Osteoblast (primary cell): ENCODE results near the gene HNRNPUL2. TPM values are rescaled to one million over a fixed set of nuclear protein-coding genes. Genes with fewer than 3 reads are reported as not detected.

Experiments
- DNase-seq: peaks from one replicate; pipeline ENCODE4 v3.0.0; 2011; ENCODE audit warnings: low spot score, mixed read lengths; ENCODE audit not compliant: insufficient read length; ENCODE audit errors: missing footprints
- H2AFZ ChIP-seq: 2 replicates; pipeline ENCODE4 v1.6.0; 2011; ENCODE audit warnings: mild to moderate bottlenecking, low read length
- H3K27ac ChIP-seq: 2 replicates; pipeline ENCODE4 v1.5.1; 2011; ENCODE audit warnings: mild to moderate bottlenecking, low read depth, low read length, moderate library complexity
- H3K27me3 ChIP-seq: 2 replicates; pipeline ENCODE4 v1.6.0; 2012; ENCODE audit warnings: mild to moderate bottlenecking, control low read depth, inconsistent platforms, low read length, moderate library complexity; ENCODE audit not compliant: insufficient read depth
- H3K36me3 ChIP-seq: 2 replicates; pipeline ENCODE4 v1.5.1; 2011; ENCODE audit warnings: mild to moderate bottlenecking, low read length, control low read depth, moderate library complexity; ENCODE audit not compliant: insufficient read depth
- H3K4me1 ChIP-seq: 2 replicates; pipeline ENCODE4 v1.5.1; 2011; ENCODE audit warnings: mild to moderate bottlenecking, low read length, control low read depth, moderate library complexity; ENCODE audit not compliant: insufficient read depth
- H3K4me2 ChIP-seq: 2 replicates; pipeline ENCODE4 v1.6.0; 2011; ENCODE audit warnings: mild to moderate bottlenecking, low read length; ENCODE audit not compliant: insufficient read depth
- H3K4me3 ChIP-seq: fragments of 200-600 bp; sonication (generic); 3 replicates; pipeline ENCODE4 v1.5.1; 2012; ENCODE audit warnings: mild to moderate bottlenecking, low read length, inconsistent platforms; ENCODE audit not compliant: insufficient read depth
- H3K79me2 ChIP-seq: 2 replicates; pipeline ENCODE4 v1.6.0; 2012; ENCODE audit warnings: mild to moderate bottlenecking, low read length, control low read depth, inconsistent platforms; ENCODE audit not compliant: insufficient read depth
- H3K9me3 ChIP-seq: 2 replicates; pipeline ENCODE4 v1.5.1; 2011; ENCODE audit warnings: low read depth, low read length, control low read depth
- H4K20me1 ChIP-seq: 2 replicates; pipeline ENCODE4 v1.6.0; 2012; ENCODE audit warnings: mild to moderate bottlenecking, low read length, control low read depth; ENCODE audit not compliant: insufficient read depth
- CTCF ChIP-seq: IDR thresholded peaks from 2 replicates; pipeline ENCODE4 v1.5.1; 2011; ENCODE audit warnings: mild to moderate bottlenecking, low read depth, low read length, moderate library complexity; ENCODE audit errors: extremely low read depth
- total RNA-seq: library from RNA; depleted of rRNA; stranded (reverse); fragments of >200 nt; gene quantifications from 2 replicates; pipeline ENCODE4 v1.2.3, GENCODE V29; 2012

The HNRNPUL2 gene
- total RNA-seq, 1 donor, result 18.8 TPM

DNA sequence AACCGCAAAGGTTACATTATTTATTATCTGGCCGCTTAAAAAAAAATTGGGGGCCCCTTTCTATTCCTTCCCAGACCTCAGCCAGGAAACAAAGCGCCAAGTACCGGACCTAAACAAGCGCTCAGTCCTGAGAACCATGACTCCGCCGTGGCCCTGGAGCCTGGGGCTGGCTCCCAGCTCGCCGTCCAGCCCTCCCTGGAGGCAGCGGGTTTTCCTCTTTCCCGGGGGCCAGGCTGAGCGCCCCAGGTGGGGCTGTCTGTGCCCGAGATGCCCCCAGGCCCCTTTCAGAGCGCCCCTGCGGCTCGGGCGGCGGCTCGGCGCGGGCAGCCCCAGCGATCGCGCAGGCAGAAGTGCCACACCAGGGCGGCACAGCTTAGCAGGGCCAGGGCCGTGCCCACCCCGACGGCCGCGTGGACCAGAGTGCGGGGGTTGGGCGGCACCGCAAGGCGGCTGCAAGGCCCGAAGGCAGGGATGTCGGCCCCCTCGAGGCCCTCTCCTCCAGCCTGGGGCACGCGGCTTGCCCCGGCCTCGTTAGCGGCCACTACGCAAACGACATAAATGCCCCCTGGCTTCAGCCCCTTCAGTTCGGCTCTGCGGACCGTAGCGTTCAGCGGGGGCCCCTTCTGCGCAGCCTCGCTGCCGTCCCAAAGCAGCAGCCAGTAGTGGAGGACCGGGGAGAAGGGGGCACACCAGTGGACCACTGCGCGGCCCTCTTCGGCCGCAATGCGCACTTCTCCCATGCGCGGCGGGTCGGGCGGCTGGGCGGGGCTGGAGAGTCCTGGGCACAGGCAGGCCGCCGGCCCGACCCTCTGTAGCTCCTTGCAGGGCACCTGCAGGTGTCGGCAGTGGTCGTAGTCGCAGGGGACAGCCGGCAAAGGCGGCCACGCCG is 39.5 kb downstream of the HNRNPUL2 start:
- Histone ChIP-seq H4K20me1 (no peaks in the 10 kb centered on the region), H3K79me2 (no peaks in the 10 kb centered on the region), H3K27me3 (no peaks in the 10 kb centered on the region), H3K9me3 (no peaks in the 10 kb centered on the region), H3K4me2 (no peak overlapping the region), H3K27ac (no peak overlapping the region), H3K36me3 (peaks cover 25% of the 10 kb centered on the region), H3K4me1 (peaks cover 11% of the 10 kb centered on the region), H2AFZ (no peak overlapping the region), H3K4me3 (no peak overlapping the region)
- TF ChIP-seq CTCF, result no peak
- no peak for DNase-seq

GRCh38 chr11:62682518-62682917 is 44.7 kb downstream of the HNRNPUL2 start:
- no peak overlapping the region for H3K4me2 ChIP-seq
- no peak for TF ChIP-seq CTCF

DNA sequence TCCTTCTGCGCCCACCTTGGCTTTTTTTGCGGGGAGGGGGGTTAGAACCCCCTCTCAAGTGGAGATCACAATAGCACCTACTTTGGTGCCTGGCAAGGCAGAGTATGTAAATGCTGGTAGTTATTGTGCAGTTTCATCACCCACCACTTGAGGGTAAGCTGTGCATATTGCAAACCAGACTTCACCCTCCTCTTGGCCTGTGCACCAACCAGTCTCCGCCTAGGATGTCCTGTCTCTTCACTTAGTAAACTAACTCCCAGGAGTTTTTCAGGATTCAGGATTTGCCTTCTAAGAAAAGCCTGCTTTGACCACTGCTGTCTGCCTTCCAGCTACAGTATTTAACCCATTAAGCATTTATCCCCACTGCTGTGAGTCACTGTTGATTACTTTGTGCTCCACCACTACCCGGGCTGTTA is 46.4 kb downstream of the HNRNPUL2 start:
- peak; percentile 95 for DNase-seq
- H4K20me1 ChIP-seq, result no peaks in the 10 kb centered on the region
- no peak overlapping the region for H3K4me2 ChIP-seq
- no peaks in the 10 kb centered on the region for H3K27me3 ChIP-seq
- peak; percentile 65 for TF ChIP-seq CTCF
- peaks cover 21% of the 10 kb centered on the region for H3K36me3 ChIP-seq
- peaks cover 23% of the 10 kb centered on the region for H3K4me1 ChIP-seq
- H3K9me3 ChIP-seq, result no peaks in the 10 kb centered on the region
- H3K79me2 ChIP-seq, result peaks cover 27% of the 10 kb centered on the region
- H3K27ac ChIP-seq, result no peak overlapping the region
- no peak overlapping the region for H3K4me3 ChIP-seq
- peak overlapping the region; percentile 16 for H2AFZ ChIP-seq

More at GRCh38 chr11:62682518-62682917, 44.7 kb downstream of the HNRNPUL2 start:
- Histone ChIP-seq H3K27me3 (no peaks in the 10 kb centered on the region), H3K79me2 (peaks cover 13% of the 10 kb centered on the region), H3K9me3 (no peaks in the 10 kb centered on the region), H4K20me1 (no peaks in the 10 kb centered on the region), H3K4me1 (peaks cover 22% of the 10 kb centered on the region), H3K27ac (no peak overlapping the region), H3K4me3 (no peak overlapping the region), H3K36me3 (peaks cover 6% of the 10 kb centered on the region), H2AFZ (no peak overlapping the region)
- no peak for DNase-seq

DNA sequence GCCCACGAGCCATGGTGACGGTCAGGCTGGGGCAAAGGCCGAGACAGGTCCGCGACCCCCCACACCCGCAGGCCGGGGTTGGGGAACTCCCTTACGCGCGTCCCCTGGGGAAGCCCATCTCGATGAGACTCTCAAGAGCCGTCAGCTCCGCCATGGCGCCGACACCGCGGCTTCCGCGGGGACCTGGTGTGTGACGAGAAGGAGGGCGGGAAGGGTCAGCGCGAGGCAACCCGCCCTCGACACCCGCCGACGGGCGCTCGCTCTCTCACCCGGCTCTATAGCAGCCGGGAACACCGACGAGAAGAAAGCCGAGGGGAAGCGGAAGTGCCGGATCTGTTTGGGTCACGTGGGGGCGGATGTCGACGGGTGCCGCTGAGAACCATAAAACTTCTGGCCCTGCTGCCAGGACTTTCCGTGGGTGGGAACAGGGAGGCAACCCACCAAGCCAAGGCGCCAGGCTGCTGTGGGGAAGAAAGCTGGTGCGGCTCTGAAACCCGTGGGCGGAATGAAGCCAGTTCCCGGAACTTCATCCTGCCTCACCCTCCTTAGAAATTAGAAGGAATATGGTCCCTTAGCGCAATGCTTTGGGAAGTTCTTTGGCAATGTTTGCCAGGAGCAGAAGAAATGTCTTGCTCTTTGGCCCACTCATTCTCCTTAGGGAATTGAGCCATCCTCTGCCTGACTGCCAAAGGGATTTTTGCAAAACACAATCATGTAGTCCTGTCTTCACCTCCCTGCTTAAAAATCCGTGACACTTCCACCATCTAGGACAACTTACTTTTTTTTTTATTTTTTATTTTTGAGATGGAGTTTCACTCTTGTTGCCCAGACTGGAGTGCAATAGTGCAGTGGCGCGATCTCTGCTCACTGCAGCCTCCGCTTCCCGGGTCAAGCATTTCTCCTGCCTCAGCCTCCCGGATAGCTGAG is 48.2 kb downstream of the HNRNPUL2 start, which contains the start of gene UBXN1:
Gene UBXN1, minus strand, starts transcription at position 304 of the 927 bp plus-strand sequence. Its CDS starts 150 bp downstream, at position 154.
- H3K79me2 ChIP-seq, result peaks cover 32% of the 10 kb centered on the region
- no peak for TF ChIP-seq CTCF
- H3K36me3 ChIP-seq, result peaks cover 26% of the 10 kb centered on the region
- no peaks in the 10 kb centered on the region for H3K27me3 ChIP-seq
- peaks cover 23% of the 10 kb centered on the region for H3K4me1 ChIP-seq
- H3K27ac ChIP-seq, result peak within 1 kb of the TSS; percentile 84
- H3K4me3 ChIP-seq, result peak within 1 kb of the TSS; percentile 83
- peak within 1 kb of the TSS; percentile 81 for H2AFZ ChIP-seq
- peak; percentile 97 for DNase-seq
- no peaks in the 10 kb centered on the region for H3K9me3 ChIP-seq
- H4K20me1 ChIP-seq, result no peaks in the 10 kb centered on the region
- peak within 1 kb of the TSS; percentile 86 for H3K4me2 ChIP-seq
